Lower leg skin (tissue), 3 donors: ENCODE measurements around the gene ZBTB20.

Experiments
- POLR2A ChIP-seq, 2 donors: fragments of 450-650 bp; IDR thresholded peaks; one replicate each; pipeline ENCODE4 v1.6.1; 2016 to 2017; ENCODE audit warnings: antibody characterized with exemption in 2 of 2, mild to moderate bottlenecking in 1 of 2, moderate library complexity in 1 of 2
- TF ChIP-seq, protein P1 (sequence below), 3 donors: fragments of 450-650 bp; IDR thresholded peaks; one replicate each; pipeline ENCODE4 v1.5.1; 2016; ENCODE audit warnings: antibody characterized with exemption in 3 of 3, mild to moderate bottlenecking in 3 of 3, moderate library complexity in 2 of 3

DNA sequence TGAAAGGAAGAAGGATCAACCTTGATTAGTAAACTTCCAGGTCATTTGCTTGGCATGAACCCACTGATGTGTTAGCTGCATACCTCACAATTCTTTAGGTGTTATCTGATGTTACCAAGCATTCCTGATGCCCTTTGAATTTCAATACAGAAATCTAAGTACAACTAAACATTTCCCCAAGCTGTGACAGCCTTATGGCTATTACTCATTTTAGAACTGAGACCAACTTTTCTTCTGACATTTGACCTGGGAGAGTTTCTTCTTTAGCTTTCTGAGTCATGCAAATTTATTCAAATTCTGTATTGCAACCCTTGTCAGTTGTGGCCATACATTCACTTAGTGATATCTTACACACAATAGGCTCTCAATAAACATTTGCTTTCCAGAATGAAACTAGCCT lies 729.0 kb downstream of the ZBTB20 start:
- TF ChIP-seq, protein P1, sequence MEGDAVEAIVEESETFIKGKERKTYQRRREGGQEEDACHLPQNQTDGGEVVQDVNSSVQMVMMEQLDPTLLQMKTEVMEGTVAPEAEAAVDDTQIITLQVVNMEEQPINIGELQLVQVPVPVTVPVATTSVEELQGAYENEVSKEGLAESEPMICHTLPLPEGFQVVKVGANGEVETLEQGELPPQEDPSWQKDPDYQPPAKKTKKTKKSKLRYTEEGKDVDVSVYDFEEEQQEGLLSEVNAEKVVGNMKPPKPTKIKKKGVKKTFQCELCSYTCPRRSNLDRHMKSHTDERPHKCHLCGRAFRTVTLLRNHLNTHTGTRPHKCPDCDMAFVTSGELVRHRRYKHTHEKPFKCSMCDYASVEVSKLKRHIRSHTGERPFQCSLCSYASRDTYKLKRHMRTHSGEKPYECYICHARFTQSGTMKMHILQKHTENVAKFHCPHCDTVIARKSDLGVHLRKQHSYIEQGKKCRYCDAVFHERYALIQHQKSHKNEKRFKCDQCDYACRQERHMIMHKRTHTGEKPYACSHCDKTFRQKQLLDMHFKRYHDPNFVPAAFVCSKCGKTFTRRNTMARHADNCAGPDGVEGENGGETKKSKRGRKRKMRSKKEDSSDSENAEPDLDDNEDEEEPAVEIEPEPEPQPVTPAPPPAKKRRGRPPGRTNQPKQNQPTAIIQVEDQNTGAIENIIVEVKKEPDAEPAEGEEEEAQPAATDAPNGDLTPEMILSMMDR (IDR thresholded peaks at IDR 0.05) = no peak
- no peak for TF ChIP-seq POLR2A (IDR thresholded peaks at IDR 0.05)
